HG03060 (cell line): ENCODE results near the gene DLD.
"Not testable (repeated sequence)": the region's sequence is repeated elsewhere in the genome, so short reads cannot be mapped to it uniquely, and the experiment has no call there.

Experiments
- ATAC-seq: cut with Tn5 transposase; IDR thresholded peaks from one replicate; pipeline ENCODE4 v1.9.1; 2021; ENCODE audit warnings: low read depth, moderate number of reproducible peaks; ENCODE audit not compliant: unreplicated experiment

The DLD gene

DNA sequence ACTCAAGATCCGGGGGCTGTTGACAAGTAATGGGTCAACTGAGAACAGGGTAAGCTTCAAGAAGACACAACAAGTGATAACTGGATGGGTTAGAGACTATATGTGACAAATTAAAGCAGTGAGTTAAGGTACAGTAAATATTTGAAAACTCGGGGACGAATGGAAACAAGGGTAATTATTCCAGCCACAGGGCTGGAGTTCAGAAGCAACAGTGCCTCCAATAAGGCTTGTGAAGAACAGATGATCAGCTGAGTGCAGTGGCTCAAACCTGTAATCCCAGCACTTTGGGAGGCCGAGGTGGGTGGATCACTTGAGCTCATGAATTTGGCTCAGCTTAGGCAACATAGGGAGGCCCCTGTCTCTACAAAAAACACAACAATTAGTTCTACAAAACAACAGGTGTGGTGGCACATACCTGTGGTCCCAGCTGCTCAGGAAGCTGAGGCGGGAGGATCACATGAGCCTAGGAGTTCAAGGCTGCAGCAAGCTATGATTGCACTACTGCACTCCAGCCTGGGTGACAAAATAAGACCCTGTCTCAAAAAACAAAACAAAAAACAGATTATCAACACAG is 20.5 kb upstream of the DLD start:
- ATAC-seq = no peak

DNA sequence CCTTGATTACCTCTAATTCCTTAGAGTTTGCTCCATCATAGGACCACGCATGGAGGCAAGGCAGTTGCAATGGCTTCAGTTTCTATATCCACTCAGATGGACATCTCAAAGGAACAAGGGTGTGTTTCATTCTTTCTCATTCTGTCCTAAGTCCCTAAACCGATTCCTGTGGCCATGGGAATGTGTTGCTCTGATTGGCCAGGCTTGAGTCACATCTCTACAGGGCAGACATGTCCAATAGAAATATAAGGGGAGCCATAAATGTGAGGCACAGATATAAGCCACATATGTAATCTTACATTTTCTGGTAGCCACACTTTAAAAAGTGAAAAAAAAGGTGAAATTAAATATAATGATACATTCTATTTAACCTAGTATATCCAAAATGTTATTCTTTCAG is 16.9 kb upstream of the DLD start:
- ATAC-seq = no peak

DNA sequence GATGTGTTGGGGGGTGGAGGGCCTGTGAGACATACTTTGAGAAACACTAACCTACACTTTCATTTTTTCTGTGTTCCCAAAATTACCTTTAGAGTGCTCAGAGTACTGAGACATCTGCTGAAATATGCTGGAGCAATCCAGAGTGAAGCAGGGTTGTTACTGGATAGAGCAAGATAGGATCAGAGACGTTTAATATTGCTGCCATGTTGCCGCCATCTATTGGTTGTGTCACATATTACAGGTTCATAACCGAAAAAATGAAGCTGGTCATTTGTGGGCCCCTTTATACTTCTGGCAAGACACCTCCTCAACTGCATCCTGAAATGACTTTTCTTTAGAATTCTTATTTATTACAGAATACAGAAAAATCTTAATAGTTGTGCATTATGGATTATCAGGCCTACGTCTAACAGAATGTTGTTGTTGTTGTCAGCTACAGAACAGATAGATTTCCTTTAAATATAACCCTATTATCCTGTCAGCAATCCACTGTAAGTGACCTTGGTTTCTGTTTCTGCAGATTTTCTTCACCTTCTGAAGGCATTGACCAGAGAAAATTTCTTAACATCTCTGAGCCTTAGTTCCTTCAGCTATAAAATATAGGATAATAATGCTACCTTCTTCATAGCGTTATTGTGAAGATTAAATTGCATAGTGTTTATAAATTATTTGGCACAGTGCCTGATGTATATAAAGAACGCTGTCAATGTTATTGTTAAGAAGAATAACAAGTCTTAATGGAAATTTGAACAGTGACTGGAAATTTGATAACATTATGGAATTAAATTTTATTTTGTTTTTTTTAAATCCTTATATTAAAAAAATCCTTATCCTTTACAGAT is 16.2 kb upstream of the DLD start:
- no peak for ATAC-seq

DNA sequence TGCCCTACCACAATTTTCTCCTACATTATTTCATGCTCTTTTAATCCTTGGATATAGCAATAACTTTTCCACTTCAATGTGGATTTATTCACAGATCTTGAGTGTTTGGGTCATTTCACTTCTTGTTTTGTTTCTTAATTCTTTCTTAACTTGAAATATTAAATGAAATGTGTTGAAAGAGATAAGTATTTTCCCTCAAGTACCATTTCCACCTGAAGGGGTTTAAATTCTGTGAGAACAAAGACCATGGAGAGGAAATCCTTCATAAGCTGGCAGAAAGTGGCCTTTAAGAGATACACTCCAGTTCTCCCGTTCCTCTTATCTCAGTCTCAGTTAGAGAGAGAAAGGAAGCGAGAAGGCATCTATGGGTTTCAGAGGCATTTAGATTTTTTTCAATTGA is 14.1 kb upstream of the DLD start:
- ATAC-seq = no peak

DNA sequence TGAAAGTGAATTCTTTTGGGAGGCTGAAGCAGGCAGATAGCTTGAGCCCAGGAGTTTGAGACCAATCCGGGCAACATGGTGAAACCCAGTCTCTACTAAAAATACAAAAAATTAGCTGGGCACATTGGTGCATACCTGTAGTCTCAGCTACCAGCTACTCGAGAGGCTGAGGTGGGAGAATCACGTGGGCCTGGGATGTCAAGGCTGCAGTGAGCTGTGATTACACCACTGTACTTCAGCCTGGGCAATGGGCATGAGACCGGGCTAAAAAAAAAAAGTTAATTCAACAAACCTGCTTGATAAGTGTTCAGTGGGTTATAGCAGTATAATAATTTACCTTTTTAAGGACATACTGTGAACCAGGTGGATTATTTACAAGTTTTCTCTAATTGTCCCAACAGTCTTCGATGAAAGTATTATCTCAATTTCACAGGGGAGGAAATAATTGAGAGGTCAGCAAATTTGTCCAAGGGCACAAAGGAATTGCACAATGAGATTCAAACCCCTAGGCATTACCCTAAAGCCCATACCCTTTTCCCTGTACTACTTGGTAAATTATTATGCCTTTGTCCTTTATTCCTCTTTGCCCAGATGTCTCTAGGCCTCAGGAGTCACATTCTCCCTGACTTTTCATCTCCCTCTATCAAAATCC is 13.1 kb upstream of the DLD start:
- ATAC-seq = no peak

DNA sequence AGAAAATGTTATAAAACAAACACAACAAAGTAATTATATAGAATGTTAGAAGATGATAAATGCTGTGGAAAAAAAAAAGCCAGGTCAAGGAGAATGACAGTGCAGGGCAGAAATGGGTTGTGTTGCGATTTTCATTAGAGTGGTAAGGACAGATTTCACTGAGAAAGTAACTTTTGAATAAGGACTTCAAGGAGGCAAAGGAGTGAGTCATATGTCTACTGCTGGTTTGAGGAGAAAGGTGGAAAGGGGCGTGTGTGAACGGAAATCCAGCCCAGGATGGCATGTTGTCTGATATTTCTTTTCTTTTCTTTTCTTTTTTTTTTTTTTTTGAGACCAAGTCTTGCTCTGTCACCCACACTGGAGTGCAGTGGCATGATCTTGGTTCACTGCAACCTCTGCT is 12.3 kb upstream of the DLD start:
- ATAC-seq = no peak

DNA sequence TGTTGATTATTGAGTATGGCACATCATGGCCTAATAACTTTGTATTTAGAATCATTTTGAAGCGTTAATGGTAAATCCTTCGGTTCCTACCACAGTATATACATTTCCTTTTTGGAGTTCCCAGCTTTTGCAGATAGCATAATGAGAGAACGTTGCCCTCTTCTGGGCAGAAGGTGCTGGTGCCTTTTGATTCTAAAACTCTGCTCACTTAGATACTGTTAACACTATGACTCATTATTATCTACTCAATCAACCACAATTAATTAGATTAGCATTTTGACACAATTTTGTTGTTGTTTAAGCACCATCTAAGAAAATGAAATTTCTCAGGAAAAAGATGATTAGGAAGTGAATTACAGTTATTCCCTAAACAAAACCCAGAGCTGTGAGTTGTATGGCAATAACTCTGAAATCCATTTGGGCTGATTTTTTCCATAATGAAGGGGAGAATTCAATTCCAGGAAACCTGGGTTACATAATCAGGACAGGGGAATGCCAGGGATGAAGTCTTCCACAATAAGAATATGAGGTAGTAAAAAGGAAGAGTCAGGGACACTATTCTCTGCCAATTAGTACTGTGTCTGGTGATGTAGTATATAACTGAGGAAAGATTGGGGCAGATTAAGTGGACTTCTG is 11.5 kb upstream of the DLD start:
- ATAC-seq = peak; percentile 70

DNA sequence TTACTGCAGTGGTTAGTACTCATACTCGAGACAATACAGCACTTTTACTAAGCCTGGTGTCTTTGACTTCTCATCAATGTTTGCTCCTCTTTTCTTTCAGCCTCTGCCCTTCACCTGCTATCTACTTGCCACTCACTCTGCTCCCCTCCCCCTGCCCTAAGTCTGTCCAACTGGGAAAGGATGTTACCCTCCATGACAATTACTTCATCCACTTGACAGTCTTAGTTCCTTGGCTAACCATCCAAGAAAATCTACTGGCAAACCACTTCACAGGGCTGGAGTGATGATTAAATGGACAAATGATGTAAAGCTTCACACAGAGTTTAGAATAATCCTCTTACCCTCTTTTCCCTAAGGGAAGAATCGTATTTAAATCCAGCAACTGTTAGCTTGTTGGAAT is 8.2 kb upstream of the DLD start:
- no peak for ATAC-seq

DNA sequence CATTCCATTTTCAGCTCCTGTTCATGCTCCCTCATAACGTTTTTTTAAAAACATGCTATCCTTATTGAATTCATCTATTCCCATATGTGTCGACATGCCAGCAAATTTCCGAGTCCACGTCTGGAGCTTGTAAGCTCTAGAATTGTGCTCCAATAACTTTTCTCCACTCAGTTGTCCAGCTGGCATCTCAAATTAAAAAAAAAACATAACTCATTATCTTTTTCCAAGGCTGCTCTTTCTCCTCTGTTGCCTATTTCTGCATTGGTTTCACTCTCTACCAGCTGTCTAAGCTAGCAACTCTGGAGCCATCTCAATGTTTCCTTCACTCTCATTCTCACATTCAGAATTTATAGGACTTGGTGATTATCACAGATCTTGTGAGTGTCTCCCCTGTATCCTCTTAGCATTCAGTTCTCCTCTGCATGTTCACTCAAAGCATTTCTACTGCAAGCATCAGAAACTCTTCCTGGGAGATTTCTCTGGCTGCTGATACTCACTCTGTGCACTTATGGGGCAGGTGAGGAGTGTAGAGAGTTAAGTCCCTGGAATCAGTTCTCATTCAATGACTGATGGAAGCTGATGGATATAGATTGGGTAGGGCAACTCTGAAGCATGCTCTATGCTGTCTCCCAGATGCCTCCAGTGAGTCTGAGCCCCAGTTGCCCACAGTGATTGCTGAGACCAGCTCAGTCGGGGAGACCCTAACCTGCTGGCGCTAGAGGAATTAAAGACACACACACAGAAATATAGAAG is 6.7 kb upstream of the DLD start:
- no peak for ATAC-seq

DNA sequence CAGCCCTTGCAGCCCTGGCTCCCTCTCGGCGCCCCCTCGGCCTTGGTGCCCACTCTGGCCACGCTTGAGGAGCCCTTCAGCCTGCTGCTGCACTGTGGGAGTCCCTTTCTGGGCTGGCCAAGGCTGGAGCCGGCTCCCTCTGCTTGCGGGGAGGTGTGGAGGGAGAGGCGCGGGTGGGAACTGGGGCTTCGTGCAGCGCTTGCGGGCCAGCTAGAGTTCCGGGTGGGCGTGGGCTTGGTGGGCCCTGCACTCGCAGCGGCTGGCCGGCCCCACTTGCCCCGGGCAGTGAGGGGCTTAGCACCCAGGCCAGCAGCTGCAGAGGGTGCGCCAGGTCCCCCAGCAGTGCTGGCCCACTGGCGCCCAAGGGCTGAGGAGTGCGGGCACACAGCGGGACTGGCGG is 3.2 kb upstream of the DLD start:
- ATAC-seq = not testable (repeated sequence)

DNA sequence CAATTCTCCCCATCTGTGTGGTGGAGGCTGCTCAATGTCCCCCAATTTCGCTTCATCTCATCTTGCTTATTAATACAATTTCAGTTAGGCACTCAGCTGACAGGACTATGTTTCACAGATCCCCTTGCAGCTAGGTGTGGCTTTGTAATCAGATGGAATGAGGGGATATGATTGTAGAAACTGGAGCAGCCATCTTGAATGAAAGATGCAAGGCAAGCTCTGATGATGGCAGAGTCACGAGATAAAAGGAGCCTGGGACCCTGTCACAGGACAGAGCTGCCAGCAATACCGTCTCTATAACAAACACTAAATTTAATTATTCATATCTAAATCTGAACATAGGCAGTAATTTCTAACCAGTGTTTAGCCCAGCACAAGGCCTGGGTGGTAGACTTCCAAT is 991 bp upstream of the DLD start:
- no peak for ATAC-seq

DNA sequence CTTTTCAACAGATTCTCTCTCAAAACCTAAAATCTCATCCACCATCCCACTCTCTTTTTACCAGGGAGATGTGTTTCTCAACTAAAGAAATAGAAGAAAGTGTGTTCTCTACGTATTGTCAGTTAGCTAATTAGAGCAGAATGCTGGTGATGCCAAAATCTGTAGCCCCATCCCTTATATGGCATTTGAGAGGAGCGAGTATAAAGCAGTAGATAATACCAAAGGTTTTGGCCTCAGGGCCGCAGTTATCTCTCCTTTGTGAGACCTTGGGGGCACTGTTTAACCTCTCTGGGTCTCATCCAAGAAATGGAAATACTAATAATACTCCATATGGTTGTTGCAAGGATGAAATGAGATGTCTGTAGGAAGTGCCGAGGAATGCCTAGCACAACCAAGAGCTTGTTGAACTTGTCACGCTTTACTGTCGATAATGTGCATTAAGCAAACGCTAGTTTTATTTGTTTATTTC is 456 bp upstream of the DLD start:
- ATAC-seq = no peak

DNA sequence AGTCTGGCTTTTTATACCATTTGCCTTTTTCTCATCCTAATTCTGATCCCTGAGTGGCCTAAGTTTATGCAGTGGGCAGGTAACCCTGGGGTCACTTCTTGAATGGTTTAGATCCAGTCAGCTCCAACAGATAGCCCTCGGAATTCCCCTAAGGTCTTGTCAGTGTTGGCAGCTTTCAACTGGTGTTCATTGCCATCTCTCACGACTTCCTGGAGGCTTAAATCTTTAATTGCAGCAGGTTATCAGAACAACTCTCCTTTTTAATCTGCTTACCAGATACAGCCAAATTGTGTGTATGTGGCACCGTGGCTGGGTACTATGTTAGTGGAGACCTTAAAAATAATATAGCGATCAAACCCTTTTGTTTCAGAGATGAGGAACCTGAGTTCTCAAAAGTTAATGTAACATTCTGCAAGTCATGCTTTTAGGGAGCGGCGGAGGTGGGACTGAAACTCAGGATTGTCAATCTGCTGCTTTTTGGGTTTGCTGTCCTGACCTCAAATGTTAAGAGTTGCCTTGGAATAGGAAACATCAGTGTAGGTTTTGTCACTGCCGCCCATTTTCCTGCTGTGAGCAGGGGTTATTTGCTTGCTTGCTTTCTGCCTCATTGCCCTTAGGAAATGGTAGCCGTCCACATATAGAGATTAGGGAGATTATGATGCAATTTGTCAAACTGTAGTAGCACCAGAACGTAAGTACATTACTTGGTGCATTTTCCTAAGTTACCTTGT is 818 bp downstream of the DLD start:
- peak; percentile 15 for ATAC-seq

DNA sequence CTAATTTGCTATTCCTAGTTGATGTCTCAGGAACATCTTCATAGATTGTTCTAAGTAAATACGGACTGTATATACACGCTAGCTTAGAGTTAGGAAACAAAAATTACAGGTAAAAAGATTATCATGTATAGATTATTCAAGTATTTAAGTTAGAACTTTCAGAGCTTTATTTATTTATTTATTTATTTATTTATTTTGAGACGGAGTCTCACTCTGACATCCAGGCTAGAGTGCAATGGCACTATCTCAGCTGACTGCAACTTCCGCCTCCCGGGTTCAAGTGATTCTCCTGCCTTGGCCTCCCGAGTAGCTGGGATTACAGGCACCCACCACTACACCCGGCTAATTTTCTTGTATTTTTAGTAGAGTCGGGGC is 1.4 kb downstream of the DLD start:
- ATAC-seq = not testable (repeated sequence)

DNA sequence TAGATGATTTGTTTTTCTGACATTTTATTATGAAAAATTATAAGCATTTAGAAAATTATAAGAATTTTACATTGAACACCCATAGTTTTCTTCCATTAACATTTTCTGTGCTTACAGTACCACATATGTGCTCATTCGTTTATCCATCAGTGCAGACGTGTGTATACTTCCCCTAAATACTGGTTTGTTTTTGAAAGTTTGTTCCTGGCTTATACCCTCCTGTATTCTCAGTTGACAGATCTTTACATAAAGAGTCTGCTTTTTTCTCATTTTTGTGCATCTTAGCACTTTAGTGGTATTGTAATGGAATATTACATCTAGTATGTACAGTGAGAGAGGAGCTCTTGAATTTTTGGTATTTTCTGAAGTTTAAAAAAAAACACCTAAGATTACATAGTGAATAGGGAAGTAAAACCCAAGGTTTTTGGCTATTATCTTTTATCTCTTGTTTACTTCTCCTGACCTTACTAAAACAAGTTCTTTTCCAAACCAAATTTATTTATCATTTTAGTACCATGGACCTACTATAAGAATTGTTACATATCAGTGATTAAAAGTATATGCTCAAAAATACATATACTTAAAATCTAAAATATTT is 8.1 kb downstream of the DLD start:
- no peak for ATAC-seq

DNA sequence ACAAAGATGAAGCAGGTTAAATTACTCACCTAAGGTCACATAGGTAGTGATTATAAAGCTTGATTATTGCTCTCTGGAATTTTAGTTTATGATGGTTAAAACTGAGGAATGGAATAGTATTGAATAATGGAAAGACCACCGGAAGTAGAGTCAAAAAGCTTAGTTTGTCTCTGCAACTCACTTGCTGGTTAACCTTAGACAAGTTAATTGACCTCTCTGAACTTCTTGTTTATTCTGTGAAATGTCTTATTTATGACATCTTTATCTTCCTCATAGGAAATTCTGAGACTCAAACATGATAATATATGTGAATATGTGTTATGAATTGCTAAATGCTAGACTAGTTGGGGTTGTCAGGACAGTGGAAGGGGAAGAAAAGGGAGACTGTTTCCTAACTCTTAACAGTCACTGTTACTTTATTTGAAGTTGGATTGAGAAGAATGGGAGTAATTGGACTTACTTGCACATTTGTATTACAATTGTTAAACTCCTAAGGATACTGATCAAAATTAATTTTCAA is 9.6 kb downstream of the DLD start:
- ATAC-seq = no peak

DNA sequence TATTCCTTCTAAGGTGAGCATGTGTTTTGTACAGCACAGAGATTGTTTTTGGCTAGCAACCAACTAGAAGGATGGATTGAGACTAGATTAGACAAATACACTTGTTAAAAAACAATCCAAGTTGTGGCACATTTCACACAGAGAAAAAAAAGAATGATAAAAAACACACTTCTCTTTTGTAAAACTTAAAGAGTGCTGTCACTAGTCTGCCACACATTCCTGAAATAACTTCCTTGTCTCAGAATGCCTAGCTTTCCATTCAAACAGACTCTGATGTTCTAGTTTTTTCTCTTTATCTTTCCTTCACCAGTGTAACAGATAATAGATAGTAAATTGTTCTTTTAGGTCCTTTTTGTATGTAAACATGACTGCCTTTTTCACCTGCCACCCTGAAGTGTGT is 11.4 kb downstream of the DLD start:
- ATAC-seq = no peak

DNA sequence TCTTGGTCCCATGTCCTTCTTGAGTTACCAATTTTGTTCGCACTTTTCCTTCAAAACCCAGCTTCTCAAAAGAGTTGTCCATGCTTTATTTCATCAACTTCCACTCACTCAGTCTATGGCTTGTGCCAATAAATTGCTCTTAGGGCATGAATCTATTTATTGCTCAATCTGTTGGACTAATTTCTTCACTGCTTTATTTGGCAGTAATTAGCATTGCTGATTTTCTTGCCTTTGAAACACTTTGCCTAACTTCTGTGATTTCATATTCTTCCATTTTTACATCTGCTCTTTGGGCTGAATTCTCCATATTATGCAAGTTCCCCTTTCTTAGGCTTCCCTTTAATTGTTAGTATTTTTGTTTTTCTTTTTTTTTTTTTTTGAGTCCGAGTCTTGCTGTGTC is 16.8 kb downstream of the DLD start:
- no peak for ATAC-seq

DNA sequence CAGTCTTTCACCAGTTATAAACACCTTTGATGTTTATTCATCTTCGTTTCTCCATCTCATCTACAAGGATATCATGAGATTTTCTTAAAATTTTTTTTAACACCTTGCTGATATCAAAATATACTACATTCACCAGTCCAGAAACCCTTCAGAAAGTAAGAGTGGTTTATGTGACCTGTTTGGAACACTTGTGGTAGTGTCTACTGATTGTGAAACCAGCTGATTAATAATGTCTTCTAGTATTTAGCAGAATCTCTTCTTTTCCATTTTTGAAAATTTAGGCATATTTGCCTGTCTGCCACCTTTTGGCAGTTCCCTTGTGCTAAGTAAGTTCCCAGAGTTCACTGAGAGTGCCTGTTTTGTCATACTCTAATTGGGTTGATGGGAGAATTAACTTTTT is 18.5 kb downstream of the DLD start:
- ATAC-seq = no peak
